ENCODE data around the gene ZNF880. TPM values are rescaled to one million over a fixed set of nuclear protein-coding genes. Genes with fewer than 3 reads are reported as not detected.

The ZNF880 gene
- total RNA-seq = 75.9 TPM

DNA sequence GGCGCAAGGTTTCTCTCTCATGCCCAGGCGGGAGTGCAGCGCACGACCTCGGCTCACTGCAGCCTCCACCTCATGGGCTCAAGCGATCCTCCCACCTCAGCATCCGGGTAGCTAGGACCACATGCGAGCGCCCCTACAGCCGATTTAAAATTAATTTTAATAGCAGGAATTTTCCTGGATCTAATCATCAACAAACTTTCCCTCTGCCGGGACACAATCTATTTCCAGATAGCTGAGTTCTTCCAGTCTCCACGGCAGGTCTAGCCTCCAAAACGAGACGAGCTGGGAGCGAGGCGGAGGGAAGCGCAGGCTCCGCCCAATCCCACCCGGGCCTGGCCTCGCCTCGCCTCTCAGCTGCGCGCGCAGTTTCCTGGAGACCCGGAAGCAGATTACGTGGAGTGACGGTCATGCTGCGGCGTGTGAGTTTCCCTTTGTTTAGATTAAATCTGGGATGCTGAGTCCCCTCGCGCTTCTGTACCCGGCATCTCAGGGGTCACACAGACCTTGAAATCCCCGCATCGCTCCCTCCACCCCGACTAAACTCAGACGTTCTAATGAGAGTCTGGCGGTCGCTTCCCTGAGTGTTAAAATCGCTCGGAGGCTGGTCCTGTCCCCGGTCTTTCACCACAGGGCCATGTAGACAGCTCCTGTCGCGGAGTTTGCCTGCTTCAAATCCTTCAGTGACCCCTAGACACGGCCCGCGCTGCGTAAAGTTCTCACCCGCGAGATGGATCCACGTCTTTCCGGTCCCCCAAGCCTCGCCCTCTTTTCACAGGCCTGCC is at the start of gene ZNF880:
ZNF880 (plus strand) TSS at position 365 of the 782 bp plus-strand sequence; CDS start at position 408, 43 bp downstream.

DNA sequence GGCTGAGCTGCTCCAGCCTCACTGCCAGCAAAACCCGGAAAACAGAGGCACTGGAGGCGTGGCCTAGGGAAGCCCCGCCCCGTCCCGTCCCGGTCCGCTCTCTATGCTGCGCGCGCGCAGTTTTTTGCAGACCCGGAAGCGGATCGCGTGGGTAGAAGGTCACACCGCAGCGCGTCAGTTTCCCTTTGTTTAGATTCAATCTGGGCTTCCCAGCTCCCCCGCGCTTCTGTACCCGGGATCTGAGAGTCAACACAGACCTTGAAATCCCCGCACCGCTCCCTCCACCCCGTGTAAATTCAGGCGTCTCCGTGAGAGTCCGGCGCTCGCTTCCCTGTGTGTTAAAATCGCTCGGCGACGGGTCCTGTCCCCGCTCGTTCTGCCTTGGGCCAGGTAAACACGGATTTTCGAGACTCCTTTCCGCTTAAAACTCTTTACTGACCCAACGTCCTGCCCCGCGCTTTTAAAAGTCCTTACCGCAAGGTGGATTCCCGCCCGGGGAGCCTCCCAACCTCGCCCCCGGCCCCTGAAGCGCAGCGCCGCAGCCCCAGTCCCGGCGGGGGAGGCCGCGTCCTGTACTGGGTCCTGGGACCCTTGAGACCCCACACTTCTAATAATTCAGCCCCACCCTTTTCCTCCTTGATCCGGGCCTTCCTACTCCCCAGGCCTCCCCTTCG is 33.5 kb upstream of the ZNF880 start, which contains the start of gene ZNF610:
ZNF610 (plus strand) TSS at position 127 of the 674 bp plus-strand sequence. CDS start 12,930 bp downstream, outside the sequence.

DNA sequence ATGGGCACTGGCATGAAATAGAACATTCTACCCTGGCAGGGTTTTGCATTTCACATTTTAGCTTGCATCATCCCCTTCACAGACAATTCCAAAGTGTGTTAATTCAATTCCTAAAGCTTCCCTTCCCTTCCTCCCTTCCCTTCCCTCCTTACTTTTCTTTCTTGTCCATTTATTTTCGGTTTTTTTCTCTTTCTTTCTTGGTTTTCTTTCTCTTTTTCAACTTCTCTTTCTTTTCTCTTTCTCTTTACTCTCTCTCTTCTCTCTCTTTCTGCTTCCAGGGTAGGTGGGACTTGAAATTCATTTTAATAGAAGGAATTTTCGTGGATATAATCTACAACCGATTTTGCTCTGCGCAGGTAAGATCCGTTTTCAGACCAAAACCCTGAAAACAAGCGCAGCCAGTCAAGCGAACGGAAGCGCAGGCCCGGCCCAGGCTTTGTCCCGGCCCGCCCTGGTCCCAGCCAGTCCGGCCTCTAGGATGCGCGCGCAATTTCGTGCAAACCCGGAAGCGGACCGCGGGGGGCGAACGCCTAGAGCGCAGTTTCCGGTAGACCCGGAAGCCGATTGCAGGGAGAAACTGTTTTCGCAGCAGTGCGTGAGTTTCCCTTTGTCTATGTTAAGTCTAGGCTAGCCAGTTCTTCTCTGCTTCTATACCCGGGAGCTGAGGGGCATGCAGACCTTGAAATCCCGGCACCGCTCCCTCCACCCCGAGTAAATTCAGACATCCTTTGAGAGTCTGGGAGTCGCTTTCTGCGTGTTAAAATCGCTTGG is 27.8 kb downstream of the ZNF880 start, which contains the start of gene ZNF528:
ZNF528 (plus strand) TSS at position 540 of the 771 bp plus-strand sequence. CDS start 4,165 bp downstream, outside the sequence.

DNA sequence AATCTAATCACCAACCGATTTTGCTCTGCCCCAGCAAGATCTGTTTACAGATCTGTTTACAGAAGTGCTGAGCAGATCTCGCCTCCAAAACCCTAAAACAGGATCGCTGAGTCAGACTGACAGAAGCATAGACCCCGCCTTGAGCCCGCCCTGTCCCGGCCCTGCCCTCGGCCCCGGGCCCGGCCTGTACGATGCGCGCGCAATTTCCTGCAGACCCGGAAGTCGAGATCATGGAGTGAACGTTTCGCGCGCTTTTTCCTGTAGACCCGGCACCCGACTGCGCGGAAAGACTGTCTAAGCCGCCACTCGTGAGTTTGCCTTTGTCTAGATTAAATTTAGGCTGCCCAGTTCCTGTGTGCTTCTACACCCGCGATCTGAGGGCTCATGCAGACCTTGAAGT is 59.2 kb downstream of the ZNF880 start, which contains the start of gene ZNF534:
ZNF534 (plus strand) TSS at position 212 of the 400 bp plus-strand sequence. CDS start 2,327 bp downstream, outside the sequence.

Other genes starting within 250 kb of the ZNF880 start
- gene ZNF616, start 230.0 kb upstream of the ZNF880 start, total RNA-seq = 29.7 TPM
- gene ZNF836, start 198.3 kb upstream of the ZNF880 start, total RNA-seq = 34.6 TPM
- 297 TPM for gene PPP2R1A, start 179.9 kb upstream of the ZNF880 start, total RNA-seq
- 34.3 TPM for gene ZNF766, start 100.3 kb upstream of the ZNF880 start, total RNA-seq
- 17.2 TPM for gene ZNF480, start 72.8 kb upstream of the ZNF880 start, total RNA-seq
- gene ZNF610, start 33.7 kb upstream of the ZNF880 start, total RNA-seq = 17.1 TPM
- gene ZNF528, start 27.9 kb downstream of the ZNF880 start, total RNA-seq = 90.2 TPM
- gene ZNF534, start 59.2 kb downstream of the ZNF880 start, total RNA-seq = 0.66 TPM
- gene ZNF578, start 83.6 kb downstream of the ZNF880 start, total RNA-seq = 16.5 TPM
- gene ZNF808, start 157.7 kb downstream of the ZNF880 start, total RNA-seq = 74.4 TPM
- 37.2 TPM for gene ZNF701, start 200.4 kb downstream of the ZNF880 start, total RNA-seq